Measurements from ENCODE around the gene TXNIP. TPM values are rescaled to one million over a fixed set of nuclear protein-coding genes. Genes with fewer than 3 reads are reported as not detected.

TXNIP gene
- total and polyA plus RNA-seq, 2 donors = 336 to 1,022 TPM

GRCh38 chr1:145991735-145992412, 4.5 kb downstream of the TXNIP start:
- peak overlapping the region; percentile 8 to 43 for H3K27ac ChIP-seq (ENCODE audit: low read depth in 1 of 2, low read length in 1 of 2)
- peak overlapping the region in 1 of 2 donors; percentile 92 for H3K4me3 ChIP-seq (ENCODE audit: low read length in 2 of 2)
- DNase-seq (ENCODE audit: low read depth in 6 of 9, low spot score in 9 of 9) = no peak
- peaks cover 0 to 2% of the 10 kb centered on the region in 2 donors for H3K9me3 ChIP-seq (ENCODE audit: control insufficient read depth in 2 of 2, insufficient read depth in 1 of 2, low read length in 1 of 2)
- WGBS = 92% methylated on average over 10 of the region's 10 CpGs
- no peaks in the 10 kb centered on the region for H3K27me3 ChIP-seq (ENCODE audit: control insufficient read depth in 2 of 2, insufficient read depth in 1 of 2, low read length in 1 of 2)
- H3K36me3 ChIP-seq (ENCODE audit: control insufficient read depth in 2 of 2, insufficient read depth in 2 of 2, low read length in 1 of 2) = peaks cover 31 to 34% of the 10 kb centered on the region in 2 donors
- peaks cover 5 to 29% of the 10 kb centered on the region in 2 donors for H3K4me1 ChIP-seq (ENCODE audit: control insufficient read depth in 2 of 2, insufficient read depth in 2 of 2, low read length in 2 of 2)

GRCh38 chr1:145990249-145990855, 6.0 kb downstream of the TXNIP start:
- no peak for DNase-seq (ENCODE audit: low read depth in 6 of 9, low spot score in 9 of 9)
- Histone ChIP-seq H3K9me3 (ENCODE audit: control insufficient read depth in 2 of 2, insufficient read depth in 1 of 2, low read length in 1 of 2) (peaks cover 0 to 2% of the 10 kb centered on the region in 2 donors), H3K27ac (ENCODE audit: low read depth in 1 of 2, low read length in 1 of 2) (peak overlapping the region in 1 of 2 donors; percentile 78), H3K4me3 (ENCODE audit: low read length in 2 of 2) (no peak overlapping the region), H3K4me1 (ENCODE audit: control insufficient read depth in 2 of 2, insufficient read depth in 2 of 2, low read length in 2 of 2) (peaks cover 6 to 37% of the 10 kb centered on the region in 2 donors), H3K36me3 (ENCODE audit: control insufficient read depth in 2 of 2, insufficient read depth in 2 of 2, low read length in 1 of 2) (peaks cover 30 to 34% of the 10 kb centered on the region in 2 donors), H3K27me3 (ENCODE audit: control insufficient read depth in 2 of 2, insufficient read depth in 1 of 2, low read length in 1 of 2) (no peaks in the 10 kb centered on the region)
- 97% methylated on average over 7 of the region's 7 CpGs for WGBS

- no peaks in the 10 kb centered on the region for H3K27me3 ChIP-seq (ENCODE audit: control insufficient read depth in 2 of 2, insufficient read depth in 1 of 2, low read length in 1 of 2)
- H3K27ac ChIP-seq (ENCODE audit: low read depth in 1 of 2, low read length in 1 of 2) = peak overlapping the region; percentile 64 to 81
- peaks cover 14 to 18% of the 10 kb centered on the region in 2 donors for H3K36me3 ChIP-seq (ENCODE audit: control insufficient read depth in 2 of 2, insufficient read depth in 2 of 2, low read length in 1 of 2)
- H3K4me1 ChIP-seq (ENCODE audit: control insufficient read depth in 2 of 2, insufficient read depth in 2 of 2, low read length in 2 of 2) = peaks cover 8 to 42% of the 10 kb centered on the region in 2 donors
- WGBS = 66% methylated on average over 5 of the region's 5 CpGs
- H3K9me3 ChIP-seq (ENCODE audit: control insufficient read depth in 2 of 2, insufficient read depth in 1 of 2, low read length in 1 of 2) = no peaks in the 10 kb centered on the region
- no peak overlapping the region for H3K4me3 ChIP-seq (ENCODE audit: low read length in 2 of 2)
- DNase-seq (ENCODE audit: low read depth in 6 of 9, low spot score in 9 of 9) = peak in 2 of 9 donors; percentile 42 to 70
Measured at GRCh38 chr1:145988773-145989172, 7.6 kb downstream of the TXNIP start.

GRCh38 chr1:145987926-145988325, 8.5 kb downstream of the TXNIP start:
- no peaks in the 10 kb centered on the region for H3K9me3 ChIP-seq (ENCODE audit: control insufficient read depth in 2 of 2, insufficient read depth in 1 of 2, low read length in 1 of 2)
- H3K4me1 ChIP-seq (ENCODE audit: control insufficient read depth in 2 of 2, insufficient read depth in 2 of 2, low read length in 2 of 2) = peaks cover 8 to 41% of the 10 kb centered on the region in 2 donors
- H3K27ac ChIP-seq (ENCODE audit: low read depth in 1 of 2, low read length in 1 of 2) = peak overlapping the region in 1 of 2 donors; percentile 5
- 97% methylated on average over 1 of the region's 1 CpG for WGBS
- H3K27me3 ChIP-seq (ENCODE audit: control insufficient read depth in 2 of 2, insufficient read depth in 1 of 2, low read length in 1 of 2) = no peaks in the 10 kb centered on the region
- H3K36me3 ChIP-seq (ENCODE audit: control insufficient read depth in 2 of 2, insufficient read depth in 2 of 2, low read length in 1 of 2) = peaks cover 6 to 10% of the 10 kb centered on the region in 2 donors
- no peak overlapping the region for H3K4me3 ChIP-seq (ENCODE audit: low read length in 2 of 2)
- DNase-seq (ENCODE audit: low read depth in 6 of 9, low spot score in 9 of 9) = no peak

- 98% methylated on average over 6 of the region's 6 CpGs for WGBS
- no peak overlapping the region for H3K4me3 ChIP-seq (ENCODE audit: low read length in 2 of 2)
- H3K36me3 ChIP-seq (ENCODE audit: control insufficient read depth in 2 of 2, insufficient read depth in 2 of 2, low read length in 1 of 2) = no peaks in the 10 kb centered on the region
- no peaks in the 10 kb centered on the region for H3K27me3 ChIP-seq (ENCODE audit: control insufficient read depth in 2 of 2, insufficient read depth in 1 of 2, low read length in 1 of 2)
- H3K9me3 ChIP-seq (ENCODE audit: control insufficient read depth in 2 of 2, insufficient read depth in 1 of 2, low read length in 1 of 2) = no peaks in the 10 kb centered on the region
- DNase-seq (ENCODE audit: low read depth in 6 of 9, low spot score in 9 of 9) = no peak
- H3K27ac ChIP-seq (ENCODE audit: low read depth in 1 of 2, low read length in 1 of 2) = no peak overlapping the region
- H3K4me1 ChIP-seq (ENCODE audit: control insufficient read depth in 2 of 2, insufficient read depth in 2 of 2, low read length in 2 of 2) = peaks cover 6 to 49% of the 10 kb centered on the region in 2 donors
Measured at GRCh38 chr1:145986551-145986950, 9.8 kb downstream of the TXNIP start.

GRCh38 chr1:145985502-145986439, 10.6 kb downstream of the TXNIP start:
- no peaks in the 10 kb centered on the region for H3K36me3 ChIP-seq (ENCODE audit: control insufficient read depth in 2 of 2, insufficient read depth in 2 of 2, low read length in 1 of 2)
- 66% methylated on average over 15 of the region's 15 CpGs for WGBS
- H3K4me3 ChIP-seq (ENCODE audit: low read length in 2 of 2) = no peak overlapping the region
- H3K27me3 ChIP-seq (ENCODE audit: control insufficient read depth in 2 of 2, insufficient read depth in 1 of 2, low read length in 1 of 2) = no peaks in the 10 kb centered on the region
- H3K9me3 ChIP-seq (ENCODE audit: control insufficient read depth in 2 of 2, insufficient read depth in 1 of 2, low read length in 1 of 2) = no peaks in the 10 kb centered on the region
- peaks cover 6 to 57% of the 10 kb centered on the region in 2 donors for H3K4me1 ChIP-seq (ENCODE audit: control insufficient read depth in 2 of 2, insufficient read depth in 2 of 2, low read length in 2 of 2)
- H3K27ac ChIP-seq (ENCODE audit: low read depth in 1 of 2, low read length in 1 of 2) = peak overlapping the region; percentile 61 to 80
- no peak for DNase-seq (ENCODE audit: low read depth in 6 of 9, low spot score in 9 of 9)

- H3K4me3 ChIP-seq (ENCODE audit: low read length in 2 of 2) = no peak overlapping the region
- H3K9me3 ChIP-seq (ENCODE audit: control insufficient read depth in 2 of 2, insufficient read depth in 1 of 2, low read length in 1 of 2) = no peaks in the 10 kb centered on the region
- H3K27ac ChIP-seq (ENCODE audit: low read depth in 1 of 2, low read length in 1 of 2) = peak overlapping the region; percentile 61 to 80
- no peaks in the 10 kb centered on the region for H3K27me3 ChIP-seq (ENCODE audit: control insufficient read depth in 2 of 2, insufficient read depth in 1 of 2, low read length in 1 of 2)
- no peak for DNase-seq (ENCODE audit: low read depth in 6 of 9, low spot score in 9 of 9)
- 96% methylated on average over 2 of the region's 2 CpGs for WGBS
- peaks cover 11 to 63% of the 10 kb centered on the region in 2 donors for H3K4me1 ChIP-seq (ENCODE audit: control insufficient read depth in 2 of 2, insufficient read depth in 2 of 2, low read length in 2 of 2)
- H3K36me3 ChIP-seq (ENCODE audit: control insufficient read depth in 2 of 2, insufficient read depth in 2 of 2, low read length in 1 of 2) = no peaks in the 10 kb centered on the region
Measured at GRCh38 chr1:145985129-145985501, 11.3 kb downstream of the TXNIP start.

GRCh38 chr1:145983960-145984830, 12.2 kb downstream of the TXNIP start:
- no peak for DNase-seq (ENCODE audit: low read depth in 6 of 9, low spot score in 9 of 9)
- 95% methylated on average over 12 of the region's 12 CpGs for WGBS
- no peaks in the 10 kb centered on the region for H3K27me3 ChIP-seq (ENCODE audit: control insufficient read depth in 2 of 2, insufficient read depth in 1 of 2, low read length in 1 of 2)
- no peak overlapping the region for H3K4me3 ChIP-seq (ENCODE audit: low read length in 2 of 2)
- H3K4me1 ChIP-seq (ENCODE audit: control insufficient read depth in 2 of 2, insufficient read depth in 2 of 2, low read length in 2 of 2) = peaks cover 20 to 70% of the 10 kb centered on the region in 2 donors
- H3K27ac ChIP-seq (ENCODE audit: low read depth in 1 of 2, low read length in 1 of 2) = peak overlapping the region in 1 of 2 donors; percentile 62
- no peaks in the 10 kb centered on the region for H3K36me3 ChIP-seq (ENCODE audit: control insufficient read depth in 2 of 2, insufficient read depth in 2 of 2, low read length in 1 of 2)
- no peaks in the 10 kb centered on the region for H3K9me3 ChIP-seq (ENCODE audit: control insufficient read depth in 2 of 2, insufficient read depth in 1 of 2, low read length in 1 of 2)

Data from thymus (tissue), 11 donors.